Activated CD4-positive, alpha-beta T cell treated with anti-CD3 and anti-CD28 coated beads, Interleukin-2, amount 10 ng/mL, durations not matched to agents 24 days and 14 days (primary cell): ENCODE data around the gene AGAP5. TPM values are rescaled to one million over a fixed set of nuclear protein-coding genes. Genes with fewer than 3 reads are reported as not detected.

ENCODE experiments used
- total RNA-seq: library from RNA; stranded (reverse); gene quantifications from 2 replicates; pipeline ENCODE4 v1.2.3, GENCODE V29; 2022

Gene AGAP5
- total RNA-seq, 1 donor from 2014 or later = 13.9 TPM

Other genes with a start within 250 kb of the AGAP5 start
- gene PPP3CB, start 202.1 kb downstream of the AGAP5 start, total RNA-seq = 42.5 and 43.6 TPM in 2 replicates
- gene USP54, start 106.8 kb downstream of the AGAP5 start, total RNA-seq = 7.3 and 7.8 TPM in 2 replicates
- gene MYOZ1, start 56.6 kb downstream of the AGAP5 start, total RNA-seq = not detected in 2 replicates
- 0.05 TPM in 1 of 2 replicates, not detected in the other for gene SYNPO2L, start 42.1 kb downstream of the AGAP5 start, total RNA-seq
- 106 TPM in 2 replicates for gene SEC24C, start 46.3 kb upstream of the AGAP5 start, total RNA-seq
- 34.9 and 37.8 TPM in 2 replicates for gene CHCHD1, start 83.9 kb upstream of the AGAP5 start, total RNA-seq
- 50.8 and 53.5 TPM in 2 replicates for gene ZSWIM8, start 87.5 kb upstream of the AGAP5 start, total RNA-seq
- gene NDST2, start 113.5 kb upstream of the AGAP5 start, total RNA-seq = 50.5 and 50.6 TPM in 2 replicates
- 20.2 and 22.1 TPM in 2 replicates for gene CAMK2G, start 176.4 kb upstream of the AGAP5 start, total RNA-seq
- gene PLAU, start 213.0 kb upstream of the AGAP5 start, total RNA-seq = 0.57 and 0.72 TPM in 2 replicates